C4-2B (cell line): ENCODE data around the gene PDCD2L.

Experiments
- ZFX ChIP-seq: fragments of 450-650 bp; IDR thresholded peaks from 2 replicates; pipeline ENCODE4 v1.6.1; 2017
- TF ChIP-seq, protein P1 (sequence below): fragments of 450-650 bp; conservative IDR thresholded peaks from 2 replicates; pipeline ENCODE4 v1.5.1; 2017; ENCODE audit warnings: mild to moderate bottlenecking

DNA sequence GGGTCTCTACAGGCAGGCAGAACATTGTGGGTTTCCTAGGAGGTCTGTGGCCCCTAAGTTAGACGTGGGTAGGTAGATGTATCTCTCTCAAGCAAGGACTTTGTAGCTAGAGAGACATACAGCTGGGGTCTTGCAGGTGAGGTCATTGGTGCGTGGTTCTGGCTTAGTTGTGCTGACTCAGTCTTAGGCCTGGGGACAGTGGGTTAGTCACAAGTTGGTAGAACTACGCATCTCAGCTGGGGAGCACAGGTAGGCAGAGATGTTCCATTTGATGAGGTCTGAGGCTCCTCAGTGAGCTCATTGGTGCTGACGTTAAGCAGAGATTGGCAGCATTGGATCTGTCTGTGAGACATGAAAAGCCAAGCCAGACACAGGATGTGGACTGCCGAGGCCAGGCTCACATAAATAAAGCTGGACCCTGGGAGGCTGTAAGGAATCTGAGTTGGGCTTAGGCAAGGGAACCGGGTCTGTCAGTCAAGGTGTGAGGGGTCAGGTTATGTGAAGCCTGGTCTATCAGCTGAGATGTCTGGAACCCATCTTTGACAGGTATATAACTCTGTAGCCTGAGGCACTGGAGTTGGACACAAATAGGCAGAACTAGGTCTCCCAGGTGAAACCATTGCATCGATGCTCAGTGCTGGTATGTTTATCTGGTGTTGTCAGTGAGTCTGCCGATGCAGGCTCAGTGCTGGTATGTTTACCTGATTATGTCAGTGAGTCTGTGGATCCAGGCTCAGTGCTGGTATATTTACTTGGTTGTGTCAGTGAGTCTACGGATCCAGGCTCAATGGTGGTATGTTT is 17.4 kb upstream of the PDCD2L start:
- TF ChIP-seq, protein P1, sequence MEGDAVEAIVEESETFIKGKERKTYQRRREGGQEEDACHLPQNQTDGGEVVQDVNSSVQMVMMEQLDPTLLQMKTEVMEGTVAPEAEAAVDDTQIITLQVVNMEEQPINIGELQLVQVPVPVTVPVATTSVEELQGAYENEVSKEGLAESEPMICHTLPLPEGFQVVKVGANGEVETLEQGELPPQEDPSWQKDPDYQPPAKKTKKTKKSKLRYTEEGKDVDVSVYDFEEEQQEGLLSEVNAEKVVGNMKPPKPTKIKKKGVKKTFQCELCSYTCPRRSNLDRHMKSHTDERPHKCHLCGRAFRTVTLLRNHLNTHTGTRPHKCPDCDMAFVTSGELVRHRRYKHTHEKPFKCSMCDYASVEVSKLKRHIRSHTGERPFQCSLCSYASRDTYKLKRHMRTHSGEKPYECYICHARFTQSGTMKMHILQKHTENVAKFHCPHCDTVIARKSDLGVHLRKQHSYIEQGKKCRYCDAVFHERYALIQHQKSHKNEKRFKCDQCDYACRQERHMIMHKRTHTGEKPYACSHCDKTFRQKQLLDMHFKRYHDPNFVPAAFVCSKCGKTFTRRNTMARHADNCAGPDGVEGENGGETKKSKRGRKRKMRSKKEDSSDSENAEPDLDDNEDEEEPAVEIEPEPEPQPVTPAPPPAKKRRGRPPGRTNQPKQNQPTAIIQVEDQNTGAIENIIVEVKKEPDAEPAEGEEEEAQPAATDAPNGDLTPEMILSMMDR: no peak
- no peak for TF ChIP-seq ZFX
